D721Med (cell line): ENCODE data around the gene IFI16.
"Not testable (repeated sequence)": the region's sequence is repeated elsewhere in the genome, so short reads cannot be mapped to it uniquely, and the experiment has no call there.

Experiments used
- DNase-seq: peaks from one replicate; pipeline ENCODE4 v3.0.0; 2011; ENCODE audit warnings: low spot score; ENCODE audit not compliant: insufficient read length
- FAIRE-seq: peaks from 2 replicates; lab custom pipeline; 2011; peaks lifted over from hg19 to GRCh38; lab: Jason Lieb, UNC
- TF ChIP-seq, protein P1 (sequence below): IDR thresholded peaks from 2 replicates; pipeline ENCODE4 v1.5.1; 2012; ENCODE audit warnings: mild to moderate bottlenecking, control low read depth; ENCODE audit not compliant: insufficient read depth; ENCODE audit errors: missing control alignments

Gene IFI16

GRCh38 chr1:159091607-159092031 is 81.9 kb downstream of the IFI16 start:
- TF ChIP-seq, protein P1, sequence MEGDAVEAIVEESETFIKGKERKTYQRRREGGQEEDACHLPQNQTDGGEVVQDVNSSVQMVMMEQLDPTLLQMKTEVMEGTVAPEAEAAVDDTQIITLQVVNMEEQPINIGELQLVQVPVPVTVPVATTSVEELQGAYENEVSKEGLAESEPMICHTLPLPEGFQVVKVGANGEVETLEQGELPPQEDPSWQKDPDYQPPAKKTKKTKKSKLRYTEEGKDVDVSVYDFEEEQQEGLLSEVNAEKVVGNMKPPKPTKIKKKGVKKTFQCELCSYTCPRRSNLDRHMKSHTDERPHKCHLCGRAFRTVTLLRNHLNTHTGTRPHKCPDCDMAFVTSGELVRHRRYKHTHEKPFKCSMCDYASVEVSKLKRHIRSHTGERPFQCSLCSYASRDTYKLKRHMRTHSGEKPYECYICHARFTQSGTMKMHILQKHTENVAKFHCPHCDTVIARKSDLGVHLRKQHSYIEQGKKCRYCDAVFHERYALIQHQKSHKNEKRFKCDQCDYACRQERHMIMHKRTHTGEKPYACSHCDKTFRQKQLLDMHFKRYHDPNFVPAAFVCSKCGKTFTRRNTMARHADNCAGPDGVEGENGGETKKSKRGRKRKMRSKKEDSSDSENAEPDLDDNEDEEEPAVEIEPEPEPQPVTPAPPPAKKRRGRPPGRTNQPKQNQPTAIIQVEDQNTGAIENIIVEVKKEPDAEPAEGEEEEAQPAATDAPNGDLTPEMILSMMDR: no peak
- no peak for DNase-seq
- no peak for FAIRE-seq

GRCh38 chr1:159092036-159092760 is 82.5 kb downstream of the IFI16 start:
- FAIRE-seq (no peak), DNase-seq (no peak)
- TF ChIP-seq, protein P1: no peak

DNA sequence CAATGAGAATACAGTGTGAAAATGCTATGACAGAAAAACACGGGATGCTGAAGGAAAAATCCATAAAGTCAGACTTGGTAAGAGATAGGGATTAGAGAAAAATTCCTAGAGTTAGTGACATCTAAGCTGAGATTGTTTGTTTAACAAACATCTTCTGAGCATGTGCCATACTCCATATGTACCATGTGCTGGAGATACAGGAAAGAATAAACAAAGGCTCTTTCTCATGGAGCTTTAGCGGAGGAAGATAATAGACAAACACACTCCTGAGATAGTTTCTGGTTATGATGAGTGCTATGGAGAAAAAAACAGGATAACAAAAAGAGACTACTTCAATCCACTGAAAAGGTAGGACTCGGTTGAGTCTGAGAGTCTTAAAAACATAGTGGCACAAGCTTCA is 88.9 kb downstream of the IFI16 start:
- no peak for DNase-seq
- no peak for FAIRE-seq
- TF ChIP-seq, protein P1: no peak

GRCh38 chr1:159100589-159100988 is 90.9 kb downstream of the IFI16 start:
- DNase-seq (no peak), FAIRE-seq (no peak)
- TF ChIP-seq, protein P1: no peak

- not testable (repeated sequence) for DNase-seq, FAIRE-seq
Observed at GRCh38 chr1:159103021-159103420, 93.3 kb downstream of the IFI16 start.
